ENCODE measurements around the gene ATP8B1. TPM values are rescaled to one million over a fixed set of nuclear protein-coding genes. Genes with fewer than 3 reads are reported as not detected.

ATP8B1 gene
- total and polyA plus RNA-seq, 2 experiments from 2014 or later = 1.7 to 3.0 TPM

GRCh38 chr18:57743008-57743407 is 60.1 kb downstream of the ATP8B1 start (continued):
- no peak for TF ChIP-seq REST (IDR thresholded peaks at IDR 0.05; ENCODE audit: unreplicated experiment)

GRCh38 chr18:57741273-57741672 is 61.8 kb downstream of the ATP8B1 start:
- no peak for TF ChIP-seq NANOG (IDR thresholded peaks at IDR 0.05; ENCODE audit: borderline replicate concordance)
- TF ChIP-seq REST (IDR thresholded peaks at IDR 0.05; ENCODE audit: unreplicated experiment) = no peak
- TF ChIP-seq ZNF331 (CRISPR knock-in tag; IDR thresholded peaks at IDR 0.05; ENCODE audit: low read depth) = no peak
- H3K27ac Mint-ChIP-seq = no peak overlapping the region
- DNase-seq (ENCODE audit: low spot score) = no peak

GRCh38 chr18:57738078-57738477 is 65.0 kb downstream of the ATP8B1 start:
- H3K4me1 Mint-ChIP-seq = peaks cover 1% of the 10 kb centered on the region
- H3K27me3 ChIP-seq (ENCODE audit: insufficient read depth) = no peaks in the 10 kb centered on the region
- H4K20me1 ChIP-seq (replicated peaks; ENCODE audit: insufficient read depth) = no peaks in the 10 kb centered on the region; the same call in 1 of the 2 replicates
- H3F3A ChIP-seq (replicated peaks; ENCODE audit: low read depth) = no peaks in the 10 kb centered on the region
- H3K36me3 ChIP-seq (ENCODE audit: insufficient read depth) = no peaks in the 10 kb centered on the region; the same call in 1 of the 2 replicates
- H3K36me3 Mint-ChIP-seq (ENCODE audit: low read depth) = no peaks in the 10 kb centered on the region
- no peaks in the 10 kb centered on the region; the same call in 2 of the 3 replicates for H3K9me3 Mint-ChIP-seq
- no peak overlapping the region for H3K27ac ChIP-seq (ENCODE audit: low read depth)
- no peaks in the 10 kb centered on the region for H3K4me1 ChIP-seq (ENCODE audit: insufficient read depth)
- H3K27ac Mint-ChIP-seq = no peak overlapping the region
- H3K79me2 ChIP-seq (replicated peaks; ENCODE audit: insufficient read depth) = no peaks in the 10 kb centered on the region
- ATAC-seq (no peak), DNase-seq (ENCODE audit: low spot score) (no peak)
- peaks cover 4% of the 10 kb centered on the region; the same call in 1 of the 2 replicates for H3K9me2 ChIP-seq (ENCODE audit: insufficient read depth)
- H3K27me3 Mint-ChIP-seq (ENCODE audit: insufficient read depth, low read depth, poor library complexity) = no peaks in the 10 kb centered on the region
- H3K4me2 ChIP-seq = no peak overlapping the region
- no peak overlapping the region for H3K4me3 Mint-ChIP-seq
- H3K4me3 ChIP-seq = no peak overlapping the region
- no peak overlapping the region for H2AFZ ChIP-seq
- TF ChIP-seq EZH2phosphoT487 (IDR thresholded peaks at IDR 0.05; ENCODE audit: unreplicated experiment) (no peak), ZNF114 (CRISPR knock-in tag; IDR thresholded peaks at IDR 0.05) (no peak), STAT1 (IDR thresholded peaks at IDR 0.05; ENCODE audit: unreplicated experiment) (no peak)

More at GRCh38 chr18:57741273-57741672, 61.8 kb downstream of the ATP8B1 start:
- H3K4me1 ChIP-seq (ENCODE audit: insufficient read depth) = peaks cover 6% of the 10 kb centered on the region; the same call in 1 of the 2 replicates
- Mint-ChIP-seq H3K9me3 (no peaks in the 10 kb centered on the region), H3K4me1 (peaks cover 9% of the 10 kb centered on the region), H3K4me3 (no peak overlapping the region), H3K36me3 (ENCODE audit: low read depth) (no peaks in the 10 kb centered on the region), H3K27me3 (ENCODE audit: insufficient read depth, low read depth, poor library complexity) (no peaks in the 10 kb centered on the region)
- no peak for ATAC-seq
- no peak overlapping the region for H3K4me3 ChIP-seq
- H3K79me2 ChIP-seq (replicated peaks; ENCODE audit: insufficient read depth) = no peaks in the 10 kb centered on the region
- H3K27ac ChIP-seq (ENCODE audit: low read depth) = no peak overlapping the region
- no peaks in the 10 kb centered on the region for H3F3A ChIP-seq (replicated peaks; ENCODE audit: low read depth)
- no peaks in the 10 kb centered on the region; the same call in 1 of the 2 replicates for H3K36me3 ChIP-seq (ENCODE audit: insufficient read depth)
- H3K9me2 ChIP-seq (ENCODE audit: insufficient read depth) = peaks cover 4% of the 10 kb centered on the region; the same call in 1 of the 2 replicates
- no peak overlapping the region for H2AFZ ChIP-seq
- no peaks in the 10 kb centered on the region; the same call in 1 of the 2 replicates for H4K20me1 ChIP-seq (replicated peaks; ENCODE audit: insufficient read depth)
- no peaks in the 10 kb centered on the region for H3K27me3 ChIP-seq (ENCODE audit: insufficient read depth)
- no peak overlapping the region for H3K4me2 ChIP-seq
